Endothelial cell of umbilical vein (primary cell): ENCODE data around the gene MAP3K12. TPM values are rescaled to one million over a fixed set of nuclear protein-coding genes. Genes with fewer than 3 reads are reported as not detected.

Experiments
- BruUV-seq: library from RNA; stranded (reverse); fragments of 400-500 nt; replicated peaks from 2 replicates; lab custom pipeline; 2021; lab: Mats Ljungman, UMichigan
- CTCF ChIA-PET: fragments of 300-600, 350-600 bp; sonication (Branson Sonifier 250); formaldehyde crosslinking; loops from one replicate; lab custom pipeline; 2021; ENCODE audit warnings: antibody characterized with exemption, inconsistent platforms; lab: Charles Lee
- POLR2A ChIA-PET: fragments of 300-600, 350-600 bp; sonication (Branson Sonifier 250); formaldehyde crosslinking; loops from one replicate; lab custom pipeline; 2021; ENCODE audit warnings: antibody characterized with exemption, inconsistent platforms; lab: Charles Lee
- DNase-seq: peaks from one replicate; pipeline ENCODE4 v3.0.0-alpha.2; 2011; ENCODE audit warnings: low read depth, low spot score
- FAIRE-seq: peaks from 2 replicates; lab custom pipeline; 2011; peaks lifted over from hg19 to GRCh38; lab: Jason Lieb, UNC
- H2AFZ ChIP-seq: 2 replicates; pipeline ENCODE4 v1.6.0; 2012; ENCODE audit warnings: low read depth, low read length, control low read depth, inconsistent platforms
- H3K27ac ChIP-seq: 2 replicates; pipeline ENCODE4 v1.5.1; 2011; ENCODE audit warnings: low read depth, mild to moderate bottlenecking, control low read depth, low read length, moderate library complexity; ENCODE audit not compliant: insufficient read depth
- H3K27me3 ChIP-seq, 2 experiments: 2 replicates each; pipeline versions ENCODE4 v1.6.0 to v1.6.1; 2011; ENCODE audit warnings: low read length in 2 of 2, mixed read lengths in 1 of 2; ENCODE audit not compliant: control insufficient read depth in 2 of 2, insufficient read depth in 2 of 2
- H3K36me3 ChIP-seq, 2 experiments: 2 replicates in 1 of 2; 3 replicates in 1 of 2; pipeline ENCODE4 v1.5.1; 2011; ENCODE audit warnings: low read length in 2 of 2, mild to moderate bottlenecking in 1 of 2, moderate library complexity in 1 of 2; ENCODE audit not compliant: control insufficient read depth in 2 of 2, insufficient read depth in 2 of 2; ENCODE audit errors: extremely low read depth in 1 of 2
- H3K4me1 ChIP-seq: 3 replicates; pipeline ENCODE4 v1.5.1; 2011; ENCODE audit warnings: mild to moderate bottlenecking, low read length; ENCODE audit not compliant: control insufficient read depth, insufficient read depth; ENCODE audit errors: extremely low read depth
- H3K4me2 ChIP-seq: 2 replicates; pipeline ENCODE4 v1.6.1; 2011; ENCODE audit warnings: low read length, control low read depth, mixed read lengths; ENCODE audit not compliant: insufficient read depth
- H3K4me3 ChIP-seq, 3 experiments: fragments of 200-600 bp in 1 of 3; sonication (generic), shearing (Covaris generic) in 1 of 3; replicated peaks in 1 of 3; 2 replicates each; pipeline ENCODE4 v1.5.1; 2011 to 2016; ENCODE audit warnings: control low read depth in 3 of 3, low read length in 3 of 3, mild to moderate bottlenecking in 2 of 3, inconsistent platforms in 1 of 3, low read depth in 1 of 3, moderate library complexity in 1 of 3; ENCODE audit not compliant: insufficient read depth in 1 of 3
- H3K79me2 ChIP-seq: 2 replicates; pipeline ENCODE4 v1.6.0; 2012; ENCODE audit warnings: low read length, inconsistent platforms; ENCODE audit not compliant: control insufficient read depth, insufficient read depth
- H3K9ac ChIP-seq: replicated peaks from 2 replicates; pipeline ENCODE3; 2011; ENCODE audit warnings: low read length, control low read depth; ENCODE audit not compliant: insufficient read depth; ENCODE audit errors: extremely low read depth
- H3K9me1 ChIP-seq: replicated peaks from 3 replicates; pipeline ENCODE4 v1.6.0; 2011; ENCODE audit warnings: mild to moderate bottlenecking, low read length; ENCODE audit not compliant: control insufficient read depth, insufficient read depth; ENCODE audit errors: extremely low read depth
- H3K9me3 ChIP-seq: replicated peaks from 2 replicates; pipeline ENCODE4 v1.5.1; 2012; ENCODE audit warnings: low read length, inconsistent platforms; ENCODE audit not compliant: control insufficient read depth, insufficient read depth
- H4K20me1 ChIP-seq: replicated peaks from 2 replicates; pipeline ENCODE3; 2011; ENCODE audit warnings: mild to moderate bottlenecking, low read length; ENCODE audit not compliant: control insufficient read depth, insufficient read depth; ENCODE audit errors: extremely low read depth
- CTCF ChIP-seq, 2 donors: IDR thresholded peaks; 1 replicate in 1 of 2; 2 replicates in 1 of 2; pipeline ENCODE4 v1.5.1; 2011; ENCODE audit warnings: low read length in 2 of 2, mild to moderate bottlenecking in 2 of 2, moderate library complexity in 2 of 2, control low read depth in 1 of 2, inconsistent platforms in 1 of 2, low read depth in 1 of 2; ENCODE audit not compliant: insufficient read depth in 1 of 2; ENCODE audit errors: extremely low read depth in 1 of 2
- EZH2 ChIP-seq: IDR thresholded peaks from 2 replicates; pipeline ENCODE4 v1.6.1; 2012; ENCODE audit warnings: borderline replicate concordance, low read depth, mild to moderate bottlenecking, moderate library complexity, low read length, inconsistent platforms; ENCODE audit not compliant: severe bottlenecking
- FOS ChIP-seq: IDR thresholded peaks from 2 replicates; pipeline ENCODE4 v1.6.1; 2011; ENCODE audit warnings: mild to moderate bottlenecking, low read length, moderate library complexity, borderline replicate concordance; ENCODE audit not compliant: insufficient read depth
- GATA2 ChIP-seq: IDR thresholded peaks from 2 replicates; pipeline ENCODE4 v1.7.0; 2011; ENCODE audit warnings: low read depth, mild to moderate bottlenecking, moderate library complexity, mixed read lengths, low read length; ENCODE audit not compliant: insufficient read length, insufficient read depth
- JUN ChIP-seq: IDR thresholded peaks from 2 replicates; pipeline ENCODE4 v1.6.1; 2011; ENCODE audit warnings: borderline replicate concordance, low read depth; ENCODE audit not compliant: insufficient read length, insufficient read depth
- MAX ChIP-seq: IDR thresholded peaks from 2 replicates; pipeline ENCODE4 v1.6.1; 2011; ENCODE audit not compliant: insufficient read depth, insufficient read length
- MYC ChIP-seq: IDR thresholded peaks from one replicate; pipeline ENCODE4 v1.6.1; 2011; ENCODE audit warnings: mild to moderate bottlenecking, low read depth, low read length
- POLR2A ChIP-seq: IDR thresholded peaks from 2 replicates; pipeline ENCODE4 v1.6.1; 2012; ENCODE audit warnings: low read depth, mild to moderate bottlenecking, control low read depth, low read length
- POLR2AphosphoS5 ChIP-seq: IDR thresholded peaks from 2 replicates; pipeline ENCODE4 v1.6.1; 2012; ENCODE audit warnings: low read depth, mild to moderate bottlenecking, control low read depth, low read length, moderate library complexity; ENCODE audit not compliant: insufficient read depth
- dilution Hi-C: fragments of 300-500 bp; cut with MboI; formaldehyde crosslinking; loops from one replicate; pipeline ENCODE4 v1.15.0; 2019; ENCODE audit warnings: low sequenced_read_pairs; ENCODE audit not compliant: extremely low pct_ligation_motif_present
- intact Hi-C: fragments of 100-400 bp; cut with micrococcal nuclease; formaldehyde crosslinking; loops from one replicate; pipeline ENCODE4 v1.10.0; 2022
- polyA plus RNA-seq, 4 experiments: library from polyadenylated mRNA; depleted of rRNA in 3 of 4; stranded (reverse) in 3 of 4; unstranded in 1 of 4; fragments of >200 nt; gene quantifications; 2 replicates each; pipeline versions ENCODE4 v1.2.1 to v1.2.3, GENCODE V29; 2011 to 2012; ENCODE audit warnings: missing spikeins in 1 of 4
- total RNA-seq: library from RNA; stranded (reverse); gene quantifications from 2 replicates; pipeline ENCODE4 v1.2.3, GENCODE V29; 2021

The MAP3K12 gene
- total and polyA plus RNA-seq, 2 donors (not counting 3 experiments of a cell fraction or from before 2014, with no cell fraction given): 29.3 to 66.2 TPM

- no peaks in the 10 kb centered on the region for H3K79me2 ChIP-seq
Measured at GRCh38 chr12:53516758-53517455, 17.6 kb upstream of the MAP3K12 start.

GRCh38 chr12:53515291-53515680, 16.0 kb upstream of the MAP3K12 start:
- H3K79me2 ChIP-seq: no peaks in the 10 kb centered on the region
- no peak overlapping the region for H3K27ac ChIP-seq
- ChIA-PET CTCF (interaction anchor here (1.0 kb wide), 1 partner anchor 13 kb away, joined by 3 read pairs; no protein-coding TSS in a partner anchor), POLR2A (no interaction called here)
- DNase-seq (no peak), FAIRE-seq (no peak)
- H3K27me3 ChIP-seq: no peaks in the 10 kb centered on the region
- no peak overlapping the region for H3K9ac ChIP-seq
- no peaks in the 10 kb centered on the region for H4K20me1 ChIP-seq
- no TSS peak for BruUV-seq
- H3K9me1 ChIP-seq: no peaks in the 10 kb centered on the region
- no peaks in the 10 kb centered on the region for H3K4me1 ChIP-seq
- TF ChIP-seq JUN: no peak
- TF ChIP-seq GATA2: no peak
- no peak for TF ChIP-seq POLR2AphosphoS5
- TF ChIP-seq EZH2: no peak
- no peak for TF ChIP-seq MAX
- no peak for TF ChIP-seq CTCF (IDR thresholded peaks at IDR 0.05; ENCODE audit: extremely low read depth in 1 of 2, insufficient read depth in 1 of 2, low read depth in 1 of 2, low read length in 2 of 2)
- no peak for TF ChIP-seq POLR2A
- TF ChIP-seq MYC: no peak
- dilution Hi-C loops (no loop called here), intact Hi-C loops (no loop called here)
- no peak overlapping the region for H2AFZ ChIP-seq
- no peaks in the 10 kb centered on the region for H3K9me3 ChIP-seq
- H3K4me2 ChIP-seq: no peak overlapping the region
- peaks cover 19 to 35% of the 10 kb centered on the region in 2 experiments for H3K36me3 ChIP-seq
- H3K4me3 ChIP-seq: no peak overlapping the region

More at GRCh38 chr12:53516758-53517455, 17.6 kb upstream of the MAP3K12 start:
- TF ChIP-seq POLR2AphosphoS5: no peak
- TF ChIP-seq FOS: no peak
- no peak for TF ChIP-seq EZH2
- no peak for TF ChIP-seq MYC
- no peak for TF ChIP-seq JUN
- no peaks in the 10 kb centered on the region for H3K4me1 ChIP-seq
- ChIA-PET POLR2A (no interaction called here), CTCF (interaction anchor here (1.0 to 1.1 kb wide), 2 partner anchors 9 to 196 kb away, joined by 3 read pairs; partner anchors contain the start of gene AAAS)
- H3K4me3 ChIP-seq: no peak overlapping the region
- H3K36me3 ChIP-seq: peaks cover 23 to 34% of the 10 kb centered on the region in 2 experiments
- dilution Hi-C loops (no loop called here), intact Hi-C loops (no loop called here)
- H2AFZ ChIP-seq: no peak overlapping the region
- H3K9me3 ChIP-seq: no peaks in the 10 kb centered on the region
- no peaks in the 10 kb centered on the region for H4K20me1 ChIP-seq
- no peak overlapping the region for H3K27ac ChIP-seq
- H3K9me1 ChIP-seq: no peaks in the 10 kb centered on the region
- H3K4me2 ChIP-seq: no peak overlapping the region
- DNase-seq (no peak), FAIRE-seq (no peak)
- no peak overlapping the region for H3K9ac ChIP-seq
- no TSS peak for BruUV-seq
- no peaks in the 10 kb centered on the region for H3K27me3 ChIP-seq
